ENCODE results near the gene EYS. TPM values are rescaled to one million over a fixed set of nuclear protein-coding genes. Genes with fewer than 3 reads are reported as not detected.

The EYS gene
- total RNA-seq, 4 donors from 2014 or later = 0.12 to 1.4 (median 0.22) TPM

GRCh38 chr6:64224819-64225218 lies 1482.2 kb downstream of the EYS start:
- no peak for TF ChIP-seq CTCF (IDR thresholded peaks at IDR 0.05)
- DNase-seq (ENCODE audit: low spot score) (no peak), ATAC-seq (ENCODE audit: low FRiP score) (no peak)

- ATAC-seq (ENCODE audit: low FRiP score) (no peak), DNase-seq (ENCODE audit: low spot score) (no peak)
- TF ChIP-seq CTCF (IDR thresholded peaks at IDR 0.05) = no peak
These were observed 1485.2 kb downstream of the EYS start for GRCh38 chr6:64221776-64222175.

GRCh38 chr6:64220801-64221200 lies 1486.2 kb downstream of the EYS start:
- no peak for TF ChIP-seq CTCF (IDR thresholded peaks at IDR 0.05)
- DNase-seq (ENCODE audit: low spot score) (no peak), ATAC-seq (ENCODE audit: low FRiP score) (no peak)

GRCh38 chr6:64217721-64218620 lies 1489.1 kb downstream of the EYS start:
- DNase-seq (ENCODE audit: low spot score) = no peak
- ATAC-seq (ENCODE audit: low FRiP score) = peak; percentile 70
- no peak for TF ChIP-seq CTCF (IDR thresholded peaks at IDR 0.05)

GRCh38 chr6:64214373-64214772 lies 1492.7 kb downstream of the EYS start:
- TF ChIP-seq CTCF (IDR thresholded peaks at IDR 0.05) = no peak
- no peak for DNase-seq (ENCODE audit: low spot score)
- no peak for ATAC-seq (ENCODE audit: low FRiP score)

- ATAC-seq (ENCODE audit: low FRiP score) = no peak
These were observed 1493.3 kb downstream of the EYS start for GRCh38 chr6:64213697-64214096.

More at GRCh38 chr6:64213697-64214096, 1493.3 kb downstream of the EYS start:
- DNase-seq (ENCODE audit: low spot score) = no peak
- no peak for TF ChIP-seq CTCF (IDR thresholded peaks at IDR 0.05)

All from omental fat pad (tissue), 4 donors.